ES-I3 (cell line): ENCODE results near the gene MUC6.

ENCODE experiments used
- H3K36me3 ChIP-seq: 2 replicates; pipeline ENCODE4 v1.6.1; 2013; ENCODE audit warnings: mild to moderate bottlenecking, low read length, control low read depth, moderate library complexity; ENCODE audit not compliant: insufficient read depth
- H3K4me1 ChIP-seq: 2 replicates; pipeline ENCODE4 v1.6.1; 2013; ENCODE audit warnings: mild to moderate bottlenecking, control low read depth, low read length; ENCODE audit not compliant: insufficient read depth
- H3K9ac ChIP-seq: 2 replicates; pipeline ENCODE4 v1.6.1; 2013; ENCODE audit warnings: low read depth, mild to moderate bottlenecking, low read length, moderate library complexity
- H3K9me3 ChIP-seq: 2 replicates; pipeline ENCODE4 v1.6.1; 2013; ENCODE audit warnings: mild to moderate bottlenecking, low read length, moderate library complexity; ENCODE audit not compliant: control insufficient read depth, insufficient read depth

The MUC6 gene

GRCh38 chr11:1050581-1051355, 14.2 kb upstream of the MUC6 start:
- Histone ChIP-seq H3K4me1 (no peaks in the 10 kb centered on the region), H3K9ac (no peak overlapping the region)

GRCh38 chr11:1049911-1050580, 13.5 kb upstream of the MUC6 start:
- Histone ChIP-seq H3K36me3 (no peaks in the 10 kb centered on the region), H3K9me3 (no peaks in the 10 kb centered on the region), H3K9ac (no peak overlapping the region), H3K4me1 (no peaks in the 10 kb centered on the region)

More at GRCh38 chr11:1050581-1051355, 14.2 kb upstream of the MUC6 start:
- H3K36me3 ChIP-seq: no peaks in the 10 kb centered on the region
- H3K9me3 ChIP-seq: no peaks in the 10 kb centered on the region

DNA sequence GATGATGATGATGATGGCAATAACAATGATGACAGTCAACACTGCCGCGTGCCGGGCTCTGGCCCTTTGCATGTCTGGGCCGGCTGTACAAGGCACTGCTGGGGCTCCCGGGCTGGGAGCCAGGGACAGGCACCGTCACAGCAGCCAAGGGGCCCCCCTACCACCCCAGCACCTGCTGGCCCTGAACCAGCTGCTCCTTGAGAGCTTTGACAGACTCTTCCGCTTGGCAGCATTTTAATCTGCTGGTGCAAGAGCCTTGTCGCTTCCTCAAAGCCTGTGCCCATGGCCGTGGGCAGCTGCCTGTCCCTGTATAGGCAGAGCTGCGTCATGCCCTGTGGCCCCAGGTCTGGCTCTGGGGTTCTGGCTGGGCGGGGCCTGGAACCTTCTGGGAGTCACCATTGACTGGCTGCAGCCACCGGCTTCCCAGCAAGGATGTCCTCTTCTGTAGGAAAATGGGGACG, 12.9 kb upstream of the MUC6 start:
- H3K36me3 ChIP-seq: no peaks in the 10 kb centered on the region
- H3K9ac ChIP-seq: no peak overlapping the region
- no peaks in the 10 kb centered on the region for H3K4me1 ChIP-seq
- no peaks in the 10 kb centered on the region for H3K9me3 ChIP-seq

GRCh38 chr11:1049071-1049405, 12.5 kb upstream of the MUC6 start:
- Histone ChIP-seq H3K9ac (no peak overlapping the region), H3K4me1 (no peaks in the 10 kb centered on the region), H3K9me3 (no peaks in the 10 kb centered on the region), H3K36me3 (no peaks in the 10 kb centered on the region)

- Histone ChIP-seq H3K4me1 (no peaks in the 10 kb centered on the region), H3K9ac (no peak overlapping the region), H3K36me3 (no peaks in the 10 kb centered on the region), H3K9me3 (no peaks in the 10 kb centered on the region)
Measured at GRCh38 chr11:1048375-1049070, 12.0 kb upstream of the MUC6 start.

DNA sequence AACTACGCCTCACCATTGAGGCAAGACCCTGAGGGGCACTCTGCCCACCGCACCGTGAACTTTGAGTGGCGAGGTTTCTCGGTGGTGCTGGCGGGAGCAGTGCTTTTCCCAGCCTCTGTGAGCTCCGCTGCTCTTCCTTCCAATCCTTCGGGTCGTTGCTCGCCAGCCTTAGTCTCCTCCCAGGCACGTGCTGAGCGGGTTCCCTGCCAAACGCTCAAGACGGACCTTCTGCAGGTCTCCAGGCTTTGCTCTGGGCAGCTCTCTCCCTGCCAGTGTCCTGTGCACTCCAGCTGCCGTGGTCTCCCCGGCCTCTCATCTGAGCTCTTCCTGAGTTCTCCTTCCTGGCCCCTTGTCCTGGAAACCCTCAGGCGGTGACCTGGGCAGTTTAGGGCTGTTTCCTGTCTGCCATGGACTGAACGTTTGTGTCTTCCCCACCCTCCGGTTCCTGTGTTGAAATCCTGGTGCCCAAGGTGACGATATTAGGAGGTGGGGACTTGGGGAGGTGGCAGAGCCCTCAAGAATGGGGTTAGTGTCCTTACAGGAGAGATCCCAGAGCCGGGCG, 11.2 kb upstream of the MUC6 start:
- Histone ChIP-seq H3K4me1 (no peaks in the 10 kb centered on the region), H3K9ac (no peak overlapping the region), H3K36me3 (no peaks in the 10 kb centered on the region), H3K9me3 (no peaks in the 10 kb centered on the region)

DNA sequence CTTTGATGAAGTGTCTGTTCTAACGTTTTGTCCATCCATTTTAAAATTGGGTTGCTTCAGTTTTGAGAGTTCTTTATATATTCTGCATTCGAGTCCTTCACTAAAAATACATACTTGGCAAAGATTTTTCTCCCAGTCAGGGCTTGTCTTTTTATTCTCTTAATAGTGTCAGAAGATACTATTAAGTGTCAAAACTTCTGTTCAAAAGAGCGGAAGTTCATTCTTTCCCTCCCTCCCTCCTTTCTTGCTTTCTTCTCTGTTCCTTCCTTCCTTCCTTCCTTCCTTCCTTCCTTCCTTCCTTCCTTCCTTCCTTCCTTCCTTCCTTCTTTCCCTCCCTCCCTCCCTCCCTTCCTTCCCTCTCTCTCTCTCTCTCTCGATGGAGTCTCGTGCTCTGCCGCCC, 7.6 kb upstream of the MUC6 start:
- Histone ChIP-seq H3K9ac (no peak overlapping the region), H3K9me3 (no peaks in the 10 kb centered on the region), H3K36me3 (no peaks in the 10 kb centered on the region), H3K4me1 (no peaks in the 10 kb centered on the region)

GRCh38 chr11:1043563-1044096, 7.1 kb upstream of the MUC6 start:
- no peak overlapping the region for H3K9ac ChIP-seq
- no peaks in the 10 kb centered on the region for H3K36me3 ChIP-seq

DNA sequence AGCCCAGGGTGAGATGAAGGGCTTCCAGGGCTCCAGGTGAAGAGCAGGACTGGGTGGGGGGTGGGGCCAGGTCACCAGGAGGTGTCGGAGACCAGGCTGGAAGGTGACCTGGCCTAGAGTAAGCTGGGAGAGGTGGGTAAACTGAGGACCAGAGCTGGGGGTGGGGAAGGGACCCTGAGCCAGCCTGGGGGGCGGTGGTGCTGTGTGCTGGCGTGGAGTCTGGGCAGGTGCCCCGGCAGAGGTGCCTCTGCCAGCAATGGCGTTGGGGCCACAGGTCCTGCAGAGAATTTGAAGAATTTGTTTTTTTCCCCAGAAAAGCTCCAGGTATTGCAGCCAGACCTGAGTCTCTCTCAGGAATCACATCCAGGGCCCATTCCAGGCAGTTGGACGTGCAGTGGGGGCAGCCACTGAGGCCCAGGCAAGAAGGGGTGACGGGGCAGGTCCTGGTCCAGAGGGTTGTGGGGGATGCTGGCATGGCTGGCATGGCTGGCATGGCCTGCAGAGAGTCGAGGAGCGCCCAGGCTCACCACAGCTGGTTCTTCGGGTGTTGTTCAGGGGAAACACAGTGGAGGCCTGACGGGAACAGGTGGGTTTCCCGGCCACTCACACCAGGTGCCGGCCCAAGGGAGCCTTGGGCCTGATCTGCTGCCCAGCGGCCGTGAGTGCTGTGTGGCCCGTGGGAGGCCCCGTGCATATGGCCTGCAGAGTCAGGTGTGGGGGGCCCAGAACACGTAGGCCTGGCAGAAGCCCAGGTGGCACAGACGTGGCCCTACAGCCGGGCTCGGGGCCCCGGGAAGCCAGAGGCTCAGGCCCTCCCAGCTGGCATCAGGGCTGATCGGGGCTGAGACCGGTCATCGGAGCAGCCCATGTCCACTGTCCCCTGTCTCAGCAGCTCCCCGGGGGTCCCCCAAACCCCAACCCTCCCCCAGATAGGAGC, 6.4 kb upstream of the MUC6 start:
- H3K9ac ChIP-seq: no peak overlapping the region
- H3K4me1 ChIP-seq: no peaks in the 10 kb centered on the region
- no peaks in the 10 kb centered on the region for H3K36me3 ChIP-seq
- H3K9me3 ChIP-seq: no peaks in the 10 kb centered on the region

More at GRCh38 chr11:1043563-1044096, 7.1 kb upstream of the MUC6 start:
- Histone ChIP-seq H3K9me3 (no peaks in the 10 kb centered on the region), H3K4me1 (no peaks in the 10 kb centered on the region)

GRCh38 chr11:1041936-1042608, 5.6 kb upstream of the MUC6 start:
- H3K4me1 ChIP-seq: no peaks in the 10 kb centered on the region
- H3K9me3 ChIP-seq: no peaks in the 10 kb centered on the region
- H3K36me3 ChIP-seq: no peaks in the 10 kb centered on the region
- H3K9ac ChIP-seq: no peak overlapping the region

DNA sequence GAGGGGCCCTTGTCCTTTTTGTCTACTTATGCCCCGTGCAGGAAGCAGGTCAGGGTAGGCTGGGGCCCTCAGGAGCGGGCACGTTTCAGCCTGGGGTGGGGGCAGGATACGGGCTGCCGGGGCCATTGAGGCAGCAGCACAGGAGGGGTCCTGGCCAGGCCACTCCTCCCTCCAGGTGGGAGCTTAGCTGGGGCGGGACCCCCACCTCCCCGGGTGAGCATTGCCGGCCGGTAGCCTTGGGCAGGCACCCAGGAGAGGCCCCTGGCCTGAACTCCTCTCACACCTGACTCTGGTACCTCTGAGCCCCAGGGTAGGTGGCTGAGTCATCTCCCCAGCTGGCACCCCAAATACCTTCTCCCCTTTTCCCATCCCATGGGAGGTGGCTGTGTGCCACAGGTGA, 5.0 kb upstream of the MUC6 start:
- Histone ChIP-seq H3K36me3 (no peaks in the 10 kb centered on the region), H3K4me1 (no peaks in the 10 kb centered on the region), H3K9ac (no peak overlapping the region), H3K9me3 (no peaks in the 10 kb centered on the region)

DNA sequence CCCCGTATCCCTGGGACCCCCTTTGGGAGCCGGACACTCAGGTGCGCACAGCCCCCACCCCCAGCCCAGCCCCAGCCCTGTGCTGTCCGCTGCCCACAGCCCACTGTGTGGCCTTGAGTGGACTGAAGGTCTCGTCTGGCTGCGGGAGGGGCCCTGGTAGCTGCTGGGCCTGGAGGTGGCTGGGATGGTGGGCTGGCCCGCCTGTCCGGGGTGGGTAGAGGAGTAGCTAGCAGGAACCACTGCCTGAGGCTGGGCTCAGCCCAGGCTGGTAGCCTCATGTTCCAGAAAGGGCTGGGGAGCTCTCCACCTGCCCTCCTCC, 4.6 kb upstream of the MUC6 start:
- Histone ChIP-seq H3K9ac (no peak overlapping the region), H3K9me3 (no peaks in the 10 kb centered on the region), H3K4me1 (no peaks in the 10 kb centered on the region), H3K36me3 (no peaks in the 10 kb centered on the region)

- no peaks in the 10 kb centered on the region for H3K36me3 ChIP-seq
- H3K9ac ChIP-seq: no peak overlapping the region
- no peaks in the 10 kb centered on the region for H3K9me3 ChIP-seq
- no peaks in the 10 kb centered on the region for H3K4me1 ChIP-seq
Measured at GRCh38 chr11:1040428-1041148, 4.1 kb upstream of the MUC6 start.
